OCI-LY3 (cell line): ENCODE data around the gene VCP.

ENCODE experiments used
- EZH2phosphoT487 ChIP-seq: fragments of 200-600 bp; shearing (Covaris generic); IDR thresholded peaks from 2 replicates; pipeline ENCODE4 v1.6.1; 2018; ENCODE audit warnings: antibody characterized with exemption, mixed run types, low read depth
- TF ChIP-seq, protein P1 (sequence below): fragments of 200-600, 300-600 bp; sonication (generic); IDR thresholded peaks from 2 replicates; pipeline ENCODE4 v1.5.1; 2014; ENCODE audit warnings: antibody characterized with exemption, low read length, low read depth

- TF ChIP-seq, protein P1, sequence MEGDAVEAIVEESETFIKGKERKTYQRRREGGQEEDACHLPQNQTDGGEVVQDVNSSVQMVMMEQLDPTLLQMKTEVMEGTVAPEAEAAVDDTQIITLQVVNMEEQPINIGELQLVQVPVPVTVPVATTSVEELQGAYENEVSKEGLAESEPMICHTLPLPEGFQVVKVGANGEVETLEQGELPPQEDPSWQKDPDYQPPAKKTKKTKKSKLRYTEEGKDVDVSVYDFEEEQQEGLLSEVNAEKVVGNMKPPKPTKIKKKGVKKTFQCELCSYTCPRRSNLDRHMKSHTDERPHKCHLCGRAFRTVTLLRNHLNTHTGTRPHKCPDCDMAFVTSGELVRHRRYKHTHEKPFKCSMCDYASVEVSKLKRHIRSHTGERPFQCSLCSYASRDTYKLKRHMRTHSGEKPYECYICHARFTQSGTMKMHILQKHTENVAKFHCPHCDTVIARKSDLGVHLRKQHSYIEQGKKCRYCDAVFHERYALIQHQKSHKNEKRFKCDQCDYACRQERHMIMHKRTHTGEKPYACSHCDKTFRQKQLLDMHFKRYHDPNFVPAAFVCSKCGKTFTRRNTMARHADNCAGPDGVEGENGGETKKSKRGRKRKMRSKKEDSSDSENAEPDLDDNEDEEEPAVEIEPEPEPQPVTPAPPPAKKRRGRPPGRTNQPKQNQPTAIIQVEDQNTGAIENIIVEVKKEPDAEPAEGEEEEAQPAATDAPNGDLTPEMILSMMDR: no peak
- TF ChIP-seq EZH2phosphoT487: no peak
Measured at GRCh38 chr9:35035851-35036701, 36.3 kb downstream of the VCP start.
